ENCODE measurements around the gene ACOX3. TPM values are rescaled to one million over a fixed set of nuclear protein-coding genes. Genes with fewer than 3 reads are reported as not detected.

ACOX3 gene
- total and polyA plus RNA-seq, 10 of the 15 experiments (the other 5 are each of a cell fraction or from before 2014, with no cell fraction given), result 2.0 to 24.5 (median 14.0) TPM

DNA sequence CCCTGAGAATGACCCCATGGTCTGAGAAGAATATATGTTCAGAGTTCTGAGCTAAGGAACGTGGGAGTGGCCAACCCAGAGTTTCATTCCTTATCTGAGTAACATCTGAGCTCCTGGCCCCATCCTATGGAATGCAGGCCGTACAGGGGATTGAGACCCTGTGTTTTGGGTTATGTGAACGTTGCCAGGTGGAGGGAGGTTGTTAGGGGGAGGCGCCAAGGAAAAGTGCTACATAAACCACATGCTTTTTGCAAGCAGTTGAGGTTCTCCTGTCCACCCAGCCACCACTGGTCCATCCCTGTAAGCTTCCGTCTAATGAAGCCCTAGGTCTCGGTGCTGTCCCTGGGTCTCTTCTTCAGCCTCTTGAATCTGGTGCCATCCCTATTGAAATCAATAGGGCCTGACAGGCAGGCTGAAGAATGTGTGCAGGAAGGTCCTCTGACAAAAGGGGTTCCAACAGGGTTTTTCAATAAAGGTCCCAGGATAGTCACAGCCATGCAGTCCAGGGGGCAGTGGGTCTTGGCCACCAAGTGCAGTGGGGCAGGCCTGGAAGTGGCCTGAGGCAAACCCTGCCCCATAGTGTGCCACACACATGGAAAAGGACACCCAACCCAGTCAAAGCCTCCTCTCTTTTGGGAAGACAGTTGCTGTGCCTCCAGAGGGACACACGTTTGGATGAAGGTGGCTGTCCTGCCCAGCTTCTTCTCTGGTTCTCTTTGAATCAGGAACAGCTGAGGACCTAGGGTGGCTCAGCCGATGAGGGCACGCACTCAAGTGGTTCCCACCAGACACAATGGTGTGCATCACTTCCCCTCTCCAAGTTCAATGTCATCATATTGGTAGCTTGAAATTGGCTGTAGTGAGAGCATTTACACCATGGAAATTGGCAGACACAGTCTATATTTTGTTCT is 117.5 kb downstream of the ACOX3 start:
- no peaks in the 10 kb centered on the region for H3K9me3 ChIP-seq (replicated peaks; ENCODE audit: control insufficient read depth, insufficient read depth, low read length)
- DNase-seq (ENCODE audit: low read depth, low spot score) (no peak), ATAC-seq (no peak), FAIRE-seq (no peak)
- 30% methylated on average over 9 of the region's 9 CpGs for WGBS (ENCODE audit: insufficient coverage, insufficient replicate concordance, low lambda C conversion rate, missing lambda C conversion rate)
- no peaks in the 10 kb centered on the region for H3K4me1 ChIP-seq (ENCODE audit: control insufficient read depth, insufficient read depth, low read length)
- H3K27me3 ChIP-seq (replicated peaks in 1 of 2; ENCODE audit: control insufficient read depth in 2 of 2, insufficient read depth in 2 of 2, low read length in 1 of 2), result peaks cover 0 to 1% of the 10 kb centered on the region in 2 experiments; a peak in 2 of 4 replicates
- TF ChIP-seq PKNOX1 (IDR thresholded peaks at IDR 0.05), result no peak
- no peak for TF ChIP-seq ZZZ3 (IDR thresholded peaks at IDR 0.05; ENCODE audit: control insufficient read depth, insufficient read length, low read depth)
- in situ Hi-C loops (cut with MboI), result no loop called here
- no peak overlapping the region for H3K4me3 ChIP-seq
- H3K4me2 ChIP-seq (ENCODE audit: control insufficient read depth, insufficient read depth), result no peak overlapping the region
- intact Hi-C loops (cut with micrococcal nuclease; ENCODE audit: unreplicated experiment), result loop anchor here (10.0 kb wide), 1 partner anchor 82 kb away; no protein-coding TSS in a partner anchor
- no peaks in the 10 kb centered on the region for H3K36me3 ChIP-seq (ENCODE audit: control insufficient read depth in 2 of 2, insufficient read depth in 2 of 2, low read length in 1 of 2)
- no TSS peak for BruUV-seq (replicated peaks)
- ChIA-PET POLR2A (no interaction called here), SMC1A (ENCODE audit: uncharacterized antibody, unreplicated experiment) (no interaction called here), RAD21 (ENCODE audit: unreplicated experiment) (no interaction called here), CTCF (no interaction called here)
- no peaks in the 10 kb centered on the region for H3K79me2 ChIP-seq (ENCODE audit: control insufficient read depth, insufficient read depth, low read length)
- no peaks in the 10 kb centered on the region for H4K20me1 ChIP-seq (ENCODE audit: control insufficient read depth, insufficient read depth)
- H3K9ac ChIP-seq (ENCODE audit: control insufficient read depth, insufficient read depth, low read length), result no peak overlapping the region
- no peak overlapping the region for H3K27ac ChIP-seq (ENCODE audit: control insufficient read depth, insufficient read depth)
- no peak overlapping the region for H2AFZ ChIP-seq (ENCODE audit: control insufficient read depth, low read depth, low read length)

- ChIA-PET POLR2A (no interaction called here), CTCF (no interaction called here), SMC1A (ENCODE audit: uncharacterized antibody, unreplicated experiment) (no interaction called here), RAD21 (ENCODE audit: unreplicated experiment) (no interaction called here)
- no peak overlapping the region for H3K4me3 ChIP-seq
- no peaks in the 10 kb centered on the region for H3K9me3 ChIP-seq (replicated peaks; ENCODE audit: control insufficient read depth, insufficient read depth, low read length)
- no peak overlapping the region for H3K4me2 ChIP-seq (ENCODE audit: control insufficient read depth, insufficient read depth)
- BruUV-seq (replicated peaks), result no TSS peak
- DNase-seq (ENCODE audit: low read depth, low spot score) (no peak), FAIRE-seq (no peak), ATAC-seq (no peak)
- intact Hi-C loops (cut with micrococcal nuclease; ENCODE audit: unreplicated experiment) (loop anchor here (10.0 kb wide), 1 partner anchor 83 kb away; no protein-coding TSS in a partner anchor), in situ Hi-C loops (cut with MboI) (no loop called here)
- no peaks in the 10 kb centered on the region for H3K4me1 ChIP-seq (ENCODE audit: control insufficient read depth, insufficient read depth, low read length)
- 22% methylated on average over 5 of the region's 5 CpGs for WGBS (ENCODE audit: insufficient coverage, insufficient replicate concordance, low lambda C conversion rate, missing lambda C conversion rate)
- H2AFZ ChIP-seq (ENCODE audit: control insufficient read depth, low read depth, low read length), result no peak overlapping the region
- H3K36me3 ChIP-seq (ENCODE audit: control insufficient read depth in 2 of 2, insufficient read depth in 2 of 2, low read length in 1 of 2), result no peaks in the 10 kb centered on the region
- peaks cover 0 to 1% of the 10 kb centered on the region in 2 experiments; a peak in 2 of 4 replicates for H3K27me3 ChIP-seq (replicated peaks in 1 of 2; ENCODE audit: control insufficient read depth in 2 of 2, insufficient read depth in 2 of 2, low read length in 1 of 2)
- no peak overlapping the region for H3K27ac ChIP-seq (ENCODE audit: control insufficient read depth, insufficient read depth)
- no peaks in the 10 kb centered on the region for H4K20me1 ChIP-seq (ENCODE audit: control insufficient read depth, insufficient read depth)
- H3K79me2 ChIP-seq (ENCODE audit: control insufficient read depth, insufficient read depth, low read length), result no peaks in the 10 kb centered on the region
- no peak overlapping the region for H3K9ac ChIP-seq (ENCODE audit: control insufficient read depth, insufficient read depth, low read length)
- no peak for TF ChIP-seq CEBPZ (IDR thresholded peaks at IDR 0.05; ENCODE audit: low read depth, low read length)
- TF ChIP-seq, protein P1, sequence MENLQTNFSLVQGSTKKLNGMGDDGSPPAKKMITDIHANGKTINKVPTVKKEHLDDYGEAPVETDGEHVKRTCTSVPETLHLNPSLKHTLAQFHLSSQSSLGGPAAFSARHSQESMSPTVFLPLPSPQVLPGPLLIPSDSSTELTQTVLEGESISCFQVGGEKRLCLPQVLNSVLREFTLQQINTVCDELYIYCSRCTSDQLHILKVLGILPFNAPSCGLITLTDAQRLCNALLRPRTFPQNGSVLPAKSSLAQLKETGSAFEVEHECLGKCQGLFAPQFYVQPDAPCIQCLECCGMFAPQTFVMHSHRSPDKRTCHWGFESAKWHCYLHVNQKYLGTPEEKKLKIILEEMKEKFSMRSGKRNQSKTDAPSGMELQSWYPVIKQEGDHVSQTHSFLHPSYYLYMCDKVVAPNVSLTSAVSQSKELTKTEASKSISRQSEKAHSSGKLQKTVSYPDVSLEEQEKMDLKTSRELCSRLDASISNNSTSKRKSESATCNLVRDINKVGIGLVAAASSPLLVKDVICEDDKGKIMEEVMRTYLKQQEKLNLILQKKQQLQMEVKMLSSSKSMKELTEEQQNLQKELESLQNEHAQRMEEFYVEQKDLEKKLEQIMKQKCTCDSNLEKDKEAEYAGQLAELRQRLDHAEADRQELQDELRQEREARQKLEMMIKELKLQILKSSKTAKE (IDR thresholded peaks at IDR 0.05; ENCODE audit: low read depth, poor library complexity, severe bottlenecking), result no peak
- no peak for TF ChIP-seq SREBF2 (IDR thresholded peaks at IDR 0.05; ENCODE audit: low read length)
- TF ChIP-seq SRF (IDR thresholded peaks at IDR 0.05; ENCODE audit: low read depth in 2 of 2, low read length in 2 of 2), result no peak
- TF ChIP-seq NFIC (IDR thresholded peaks at IDR 0.05; ENCODE audit: low read depth, low read length), result no peak
Observed at GRCh38 chr4:8321771-8322170, 118.8 kb downstream of the ACOX3 start.
